Progenitor cell of endocrine pancreas (in vitro differentiated cells): ENCODE results near the gene ACAA1. TPM values are rescaled to one million over a fixed set of nuclear protein-coding genes. Genes with fewer than 3 reads are reported as not detected.

Experiments
- DNase-seq: peaks from one replicate; pipeline ENCODE4 v3.0.0; 2021; ENCODE audit warnings: low spot score; ENCODE audit not compliant: unreplicated experiment
- H3K27ac Mint-ChIP-seq: 2 replicates; pipeline ENCODE4 v1.8.0; 2021; ENCODE audit warnings: mild to moderate bottlenecking, moderate library complexity, mixed read lengths
- H3K27me3 Mint-ChIP-seq: 2 replicates; pipeline ENCODE4 v1.8.0; 2021; ENCODE audit warnings: mixed read lengths
- H3K36me3 Mint-ChIP-seq: 2 replicates; pipeline ENCODE4 v1.8.0; 2022; ENCODE audit warnings: mixed read lengths; ENCODE audit not compliant: insufficient read depth
- H3K4me1 Mint-ChIP-seq: 2 replicates; pipeline ENCODE4 v1.8.0; 2021; ENCODE audit warnings: low read depth, mixed read lengths
- H3K4me3 Mint-ChIP-seq: 2 replicates; pipeline ENCODE4 v1.8.0; 2021; ENCODE audit warnings: low read depth, mild to moderate bottlenecking, moderate library complexity, mixed read lengths
- H3K9me3 Mint-ChIP-seq: 2 replicates; pipeline ENCODE4 v1.8.0; 2021; ENCODE audit warnings: low read depth, mixed read lengths
- total RNA-seq: library from RNA; stranded (reverse); gene quantifications from 2 replicates; pipeline ENCODE4 v1.2.1, GENCODE V29; 2021
- TF ChIP-seq, protein P1 (sequence below): fragments of 200-600 bp; sonication (generic); IDR thresholded peaks from one replicate; pipeline ENCODE4 v1.5.0; 2021; ENCODE audit warnings: antibody characterized with exemption, mild to moderate bottlenecking; ENCODE audit not compliant: unreplicated experiment

Gene ACAA1
- total RNA-seq, 1 donor from 2014 or later = 97.8 TPM

DNA sequence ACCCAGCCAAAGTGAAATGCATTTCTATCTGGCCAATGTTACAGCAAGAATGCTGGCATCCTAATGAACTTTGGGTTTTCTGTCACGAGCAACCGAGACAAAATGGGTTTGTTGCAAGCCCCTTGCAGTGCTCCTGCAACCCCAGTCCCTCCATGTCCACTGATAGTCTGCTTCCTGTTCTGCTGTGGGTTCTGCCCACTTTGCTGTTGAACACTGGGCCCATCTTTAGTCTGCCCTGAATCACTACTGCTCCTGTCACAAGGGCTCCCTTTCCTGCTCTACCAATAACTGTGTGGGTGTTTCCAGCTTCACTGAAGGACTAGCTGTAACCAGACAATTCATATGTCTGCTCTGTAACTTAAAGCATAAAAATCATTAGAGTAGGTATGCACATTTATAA, 15.7 kb upstream of the ACAA1 start:
- peak overlapping the region; percentile 26 for H3K27ac Mint-ChIP-seq

DNA sequence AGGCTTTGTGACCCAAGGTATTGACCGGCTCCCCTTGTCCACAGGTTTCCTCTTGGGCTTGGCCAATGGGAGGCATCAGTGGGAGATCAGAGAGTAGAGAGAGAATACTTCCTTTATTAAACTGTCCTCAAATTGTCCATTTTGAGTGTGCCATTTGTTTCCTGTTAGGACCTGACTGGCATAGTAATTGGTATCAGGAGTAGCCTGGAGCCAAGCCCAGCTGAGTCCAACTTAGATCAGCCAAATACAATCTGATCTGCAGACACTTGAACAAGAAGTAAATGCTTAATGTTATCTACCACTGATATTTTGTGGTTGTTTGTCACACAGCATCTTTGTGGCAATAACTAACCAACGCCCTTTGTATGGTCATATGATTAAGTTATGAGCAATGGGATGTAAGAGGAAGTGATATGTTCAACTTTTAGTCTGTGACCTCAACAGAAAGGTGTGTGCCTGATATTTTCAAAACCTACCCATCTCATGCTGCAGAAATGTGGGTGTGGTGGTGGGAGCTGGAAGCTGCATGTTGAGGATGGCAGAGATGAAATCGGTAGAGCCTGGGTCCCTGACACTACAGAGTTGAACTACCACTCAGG, 14.8 kb upstream of the ACAA1 start:
- Mint-ChIP-seq H3K27ac (peak overlapping the region; percentile 23), H3K9me3 (peaks cover 6% of the 10 kb centered on the region), H3K4me3 (no peak overlapping the region), H3K4me1 (no peaks in the 10 kb centered on the region), H3K27me3 (no peaks in the 10 kb centered on the region), H3K36me3 (no peaks in the 10 kb centered on the region)
- no peak for DNase-seq
- TF ChIP-seq, protein P1, sequence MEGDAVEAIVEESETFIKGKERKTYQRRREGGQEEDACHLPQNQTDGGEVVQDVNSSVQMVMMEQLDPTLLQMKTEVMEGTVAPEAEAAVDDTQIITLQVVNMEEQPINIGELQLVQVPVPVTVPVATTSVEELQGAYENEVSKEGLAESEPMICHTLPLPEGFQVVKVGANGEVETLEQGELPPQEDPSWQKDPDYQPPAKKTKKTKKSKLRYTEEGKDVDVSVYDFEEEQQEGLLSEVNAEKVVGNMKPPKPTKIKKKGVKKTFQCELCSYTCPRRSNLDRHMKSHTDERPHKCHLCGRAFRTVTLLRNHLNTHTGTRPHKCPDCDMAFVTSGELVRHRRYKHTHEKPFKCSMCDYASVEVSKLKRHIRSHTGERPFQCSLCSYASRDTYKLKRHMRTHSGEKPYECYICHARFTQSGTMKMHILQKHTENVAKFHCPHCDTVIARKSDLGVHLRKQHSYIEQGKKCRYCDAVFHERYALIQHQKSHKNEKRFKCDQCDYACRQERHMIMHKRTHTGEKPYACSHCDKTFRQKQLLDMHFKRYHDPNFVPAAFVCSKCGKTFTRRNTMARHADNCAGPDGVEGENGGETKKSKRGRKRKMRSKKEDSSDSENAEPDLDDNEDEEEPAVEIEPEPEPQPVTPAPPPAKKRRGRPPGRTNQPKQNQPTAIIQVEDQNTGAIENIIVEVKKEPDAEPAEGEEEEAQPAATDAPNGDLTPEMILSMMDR = no peak

More for the DNA sequence above, 15.7 kb upstream of the ACAA1 start:
- Mint-ChIP-seq H3K27me3 (no peaks in the 10 kb centered on the region), H3K4me1 (no peaks in the 10 kb centered on the region), H3K36me3 (no peaks in the 10 kb centered on the region), H3K9me3 (no peaks in the 10 kb centered on the region), H3K4me3 (no peak overlapping the region)
- TF ChIP-seq, protein P1 = no peak
- DNase-seq = no peak

DNA sequence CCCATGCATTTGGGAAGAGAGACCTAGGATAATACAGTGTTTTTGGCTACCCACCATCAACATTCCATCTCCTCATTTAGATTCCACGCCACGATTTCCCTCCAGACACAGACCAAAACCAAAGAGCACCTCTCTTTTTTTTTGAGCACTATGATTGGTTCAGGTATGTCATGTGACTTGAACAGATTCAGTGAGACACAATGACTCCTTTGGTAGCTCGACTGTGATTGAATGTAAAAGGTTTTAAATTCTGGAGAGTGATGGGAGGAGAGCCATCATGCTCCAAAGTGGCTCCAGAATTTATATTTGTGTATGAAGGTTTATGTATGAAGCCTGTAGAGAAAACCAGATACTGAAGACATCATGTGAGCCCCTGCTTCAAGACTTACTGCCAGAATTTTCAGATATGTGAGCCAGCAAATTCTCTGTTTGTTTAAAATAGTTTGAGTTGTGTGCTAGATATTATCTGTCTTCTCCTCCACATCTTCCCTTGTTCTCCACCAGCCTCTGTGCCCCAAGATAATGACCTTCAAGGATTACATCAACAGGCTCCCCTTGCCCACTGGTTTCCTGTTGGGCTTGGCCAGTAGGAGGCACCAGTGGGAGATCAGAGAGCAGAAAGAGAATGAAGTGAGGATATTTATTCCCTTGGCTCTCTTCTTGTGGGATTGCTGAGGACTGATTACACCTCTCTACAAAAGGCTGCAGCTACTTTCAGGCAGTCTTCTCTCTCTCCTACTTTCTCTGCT, 14.0 kb upstream of the ACAA1 start:
- TF ChIP-seq, protein P1 = no peak
- H3K4me1 Mint-ChIP-seq = no peaks in the 10 kb centered on the region
- no peak overlapping the region for H3K27ac Mint-ChIP-seq
- no peaks in the 10 kb centered on the region for H3K36me3 Mint-ChIP-seq
- H3K4me3 Mint-ChIP-seq = no peak overlapping the region
- peaks cover 12% of the 10 kb centered on the region for H3K9me3 Mint-ChIP-seq
- no peaks in the 10 kb centered on the region for H3K27me3 Mint-ChIP-seq
- DNase-seq = no peak

DNA sequence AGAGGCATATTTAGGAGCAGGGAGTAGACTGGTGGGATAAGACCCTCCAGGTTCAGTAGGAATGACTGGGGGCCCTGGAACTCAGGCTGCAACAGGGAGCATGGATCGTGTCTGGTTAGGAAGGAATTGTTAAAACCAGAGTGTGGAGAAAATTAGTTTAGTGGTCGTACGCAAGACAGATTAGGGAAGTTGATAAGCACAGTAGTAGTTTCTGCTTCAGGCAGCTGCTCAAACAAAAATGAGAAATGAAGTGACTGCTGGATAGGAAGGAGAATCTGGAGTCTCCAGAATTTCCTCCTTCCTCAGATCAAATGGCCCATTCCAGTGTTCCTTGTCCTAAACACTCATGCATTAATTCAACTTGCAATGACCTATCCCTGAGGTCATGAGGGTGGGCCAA, 12.8 kb upstream of the ACAA1 start:
- Mint-ChIP-seq H3K4me3 (no peak overlapping the region), H3K27ac (no peak overlapping the region), H3K27me3 (no peaks in the 10 kb centered on the region), H3K36me3 (no peaks in the 10 kb centered on the region), H3K9me3 (peaks cover 12% of the 10 kb centered on the region), H3K4me1 (no peaks in the 10 kb centered on the region)
- TF ChIP-seq, protein P1 = no peak
- no peak for DNase-seq

DNA sequence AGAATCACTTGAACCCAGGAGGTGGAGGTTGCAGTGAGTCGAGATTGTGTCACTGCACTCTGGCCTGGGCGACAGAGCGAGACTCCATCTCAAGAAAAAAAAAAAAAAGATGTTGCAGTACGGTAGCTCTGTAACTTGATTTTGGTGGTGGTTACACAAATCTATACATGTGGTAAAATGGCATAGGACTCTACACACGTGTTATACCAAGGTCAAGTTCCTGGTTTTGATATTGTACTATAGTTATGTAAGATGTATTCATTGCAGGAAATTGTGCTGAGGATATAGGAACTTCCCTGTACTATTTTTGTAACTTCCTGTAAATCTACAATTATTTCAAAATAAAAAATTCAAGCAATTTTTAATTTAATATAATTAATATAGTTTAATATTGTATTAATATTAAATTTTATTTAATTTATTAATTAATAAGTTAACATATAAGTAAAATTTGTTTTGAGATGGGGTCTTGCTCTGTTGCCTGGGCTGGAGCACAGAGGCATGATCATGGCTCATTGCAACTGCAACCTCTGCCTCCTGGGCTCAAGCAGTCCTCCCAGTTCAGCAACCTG, 11.5 kb upstream of the ACAA1 start:
- no peak overlapping the region for H3K4me3 Mint-ChIP-seq
- H3K4me1 Mint-ChIP-seq = no peaks in the 10 kb centered on the region
- no peaks in the 10 kb centered on the region for H3K27me3 Mint-ChIP-seq
- peaks cover 12% of the 10 kb centered on the region for H3K9me3 Mint-ChIP-seq
- no peak for DNase-seq
- TF ChIP-seq, protein P1 = no peak
- H3K27ac Mint-ChIP-seq = no peak overlapping the region
- H3K36me3 Mint-ChIP-seq = no peaks in the 10 kb centered on the region
